Activated CD8-positive, alpha-beta memory T cell treated with anti-CD3 and anti-CD28 coated beads, Interleukin-2, amount 50 U/mL, for 48 hours (primary cell): Measurements from ENCODE around the gene CNN2.

Experiments used
- DNase-seq: peaks from one replicate; pipeline ENCODE4 v3.0.0-alpha.2; 2020

CNN2 gene

DNA sequence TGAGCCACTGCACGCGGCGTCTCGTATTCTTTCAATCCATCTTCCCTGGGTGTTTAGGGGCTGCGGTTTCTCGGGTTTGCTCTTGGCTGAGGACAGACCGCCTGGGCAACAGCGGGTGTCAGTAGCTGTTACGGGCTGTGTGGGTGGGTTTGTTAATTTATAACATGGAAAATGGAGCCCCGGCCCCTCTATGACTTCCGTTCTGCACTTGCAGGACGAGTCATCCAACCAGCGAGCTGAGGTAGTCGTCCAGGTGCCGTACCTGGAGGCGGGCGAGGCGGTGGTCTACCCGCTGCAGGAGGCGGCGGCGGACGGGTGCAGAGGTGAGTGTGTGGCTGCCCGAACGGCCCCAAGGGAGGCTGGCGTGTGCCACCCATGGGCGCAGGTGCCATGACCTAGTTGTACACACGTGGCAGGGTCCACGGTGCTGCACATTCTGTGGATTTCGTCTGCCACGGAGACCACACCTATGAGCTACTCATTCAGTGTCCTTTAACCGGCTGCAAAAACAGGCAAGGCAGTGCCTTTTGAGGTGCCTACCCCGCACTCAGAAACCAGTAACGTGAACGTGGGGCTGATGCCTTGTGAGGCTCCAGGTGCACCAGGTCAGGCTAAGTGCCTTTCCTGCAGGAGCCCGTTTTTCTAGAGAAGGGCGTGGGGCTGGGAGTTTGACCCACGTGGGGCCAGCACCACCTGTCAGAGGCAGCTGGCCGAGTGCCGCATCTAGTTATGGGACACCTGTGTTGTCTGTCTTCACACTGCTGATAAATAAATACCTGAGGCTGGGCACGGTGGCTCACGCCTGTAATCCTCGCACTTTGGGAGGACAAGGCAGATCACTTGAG, 57.8 kb downstream of the CNN2 start:
- no peak for DNase-seq

DNA sequence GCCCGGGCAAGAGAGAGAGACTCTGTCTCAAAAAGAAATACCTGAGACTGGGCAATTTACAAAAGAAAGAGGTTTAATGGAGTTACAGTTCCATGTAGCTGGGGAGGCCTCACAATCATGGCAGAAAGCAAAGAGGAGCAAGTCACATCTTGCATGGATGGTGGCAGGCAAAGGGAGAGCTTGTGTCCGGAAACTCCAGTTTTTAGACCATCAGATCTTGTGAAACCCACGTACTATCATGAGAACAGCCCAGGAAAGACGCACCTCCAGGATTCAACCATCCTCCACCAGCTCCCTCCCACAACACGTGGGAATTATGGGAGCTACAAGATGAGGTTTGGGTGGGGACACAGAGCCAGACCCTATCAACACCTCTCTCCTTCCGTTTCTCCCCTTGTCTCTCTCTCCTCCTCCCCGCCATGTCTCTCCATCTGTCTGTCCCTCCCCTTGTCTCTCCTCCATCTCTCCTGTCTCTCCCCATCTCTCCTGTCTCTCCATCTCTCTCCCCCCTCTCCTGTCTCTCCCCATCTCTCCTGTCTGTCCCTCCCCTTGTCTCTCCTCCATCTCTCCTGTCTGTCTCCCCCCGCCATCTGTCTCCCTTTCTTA, 58.7 kb downstream of the CNN2 start:
- no peak for DNase-seq

DNA sequence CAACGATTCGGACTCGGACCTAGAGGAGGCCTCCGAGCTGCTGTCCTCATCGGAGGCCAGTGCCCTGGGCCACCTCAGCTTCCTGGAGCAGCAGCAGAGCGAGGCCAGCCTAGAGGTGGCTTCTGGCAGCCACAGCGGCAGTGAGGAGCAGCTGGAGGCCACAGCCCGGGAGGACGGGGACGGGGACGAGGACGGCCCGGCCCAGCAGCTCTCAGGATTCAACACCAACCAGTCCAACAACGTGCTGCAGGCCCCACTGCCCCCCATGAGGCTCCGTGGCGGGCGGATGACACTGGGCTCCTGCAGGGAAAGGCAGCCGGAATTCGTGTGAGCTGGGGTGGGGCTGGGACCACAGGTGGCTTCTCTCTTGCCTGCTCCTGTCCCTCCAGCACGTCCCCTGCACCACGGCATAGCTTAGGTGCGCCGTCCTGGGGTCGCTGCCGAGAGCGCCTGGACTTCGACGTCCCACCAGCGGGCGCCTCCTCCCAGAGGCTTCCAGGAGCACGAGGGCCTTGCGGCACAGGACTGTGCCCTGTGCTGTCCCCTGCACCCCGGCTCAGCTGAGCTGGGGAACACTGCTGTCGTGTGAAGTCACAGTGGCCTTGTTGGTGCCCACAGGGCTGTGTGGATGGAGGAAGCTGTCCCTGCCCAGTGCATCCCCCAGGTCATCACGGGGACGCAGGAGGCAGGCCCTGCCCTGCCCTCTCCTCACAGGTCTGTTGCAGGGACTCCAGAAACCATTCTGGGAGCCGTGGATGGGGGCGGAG, 59.5 kb downstream of the CNN2 start:
- DNase-seq = no peak

DNA sequence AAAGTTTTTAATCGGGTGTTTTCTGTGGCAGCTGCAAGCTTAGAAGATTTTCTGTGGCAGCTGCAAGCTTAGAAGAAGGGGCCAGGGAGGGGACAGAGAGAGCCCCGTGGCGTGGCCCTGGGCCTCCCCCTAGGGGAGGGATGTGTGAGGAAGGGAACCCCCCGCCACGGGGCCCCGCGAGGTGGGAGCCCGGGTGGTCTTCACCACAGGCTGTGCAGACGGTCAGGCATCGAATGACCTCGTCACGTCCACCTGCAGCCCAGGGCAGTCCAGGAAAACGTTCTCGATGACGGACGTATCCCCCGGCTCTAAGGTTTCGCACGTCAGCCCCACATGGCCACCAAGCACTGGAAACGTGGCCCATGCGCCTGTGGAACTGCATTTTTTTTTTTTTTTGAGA, 60.2 kb downstream of the CNN2 start:
- no peak for DNase-seq

DNA sequence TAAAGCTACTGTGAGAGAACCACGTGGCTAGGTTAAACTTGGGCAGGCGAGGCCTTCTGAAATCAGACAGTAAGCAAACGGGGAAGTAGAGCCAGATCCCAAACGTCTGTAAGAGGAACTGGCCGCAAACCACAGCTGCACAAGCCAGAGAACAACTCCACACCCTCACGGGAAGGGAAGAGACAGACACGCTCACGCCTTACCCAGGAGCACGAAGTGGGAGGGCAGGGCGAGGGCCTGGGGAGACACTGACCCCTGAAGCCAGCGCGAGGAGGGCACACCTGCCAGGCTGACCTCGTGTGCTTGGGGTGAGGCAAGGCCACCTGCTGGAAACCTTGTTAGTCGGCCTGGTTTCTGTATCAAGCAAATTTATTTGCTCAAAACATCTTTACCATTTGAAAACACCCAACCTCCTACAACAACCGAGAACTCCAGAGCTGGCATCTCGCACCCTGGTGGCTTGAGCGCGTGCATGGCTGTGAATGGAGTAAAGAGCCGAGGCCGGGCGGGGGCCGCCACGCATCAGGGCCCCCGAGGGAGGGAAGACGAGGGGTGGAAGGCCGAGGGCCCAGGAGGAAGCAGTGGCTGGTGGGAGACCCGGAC, 61.5 kb downstream of the CNN2 start:
- no peak for DNase-seq

DNA sequence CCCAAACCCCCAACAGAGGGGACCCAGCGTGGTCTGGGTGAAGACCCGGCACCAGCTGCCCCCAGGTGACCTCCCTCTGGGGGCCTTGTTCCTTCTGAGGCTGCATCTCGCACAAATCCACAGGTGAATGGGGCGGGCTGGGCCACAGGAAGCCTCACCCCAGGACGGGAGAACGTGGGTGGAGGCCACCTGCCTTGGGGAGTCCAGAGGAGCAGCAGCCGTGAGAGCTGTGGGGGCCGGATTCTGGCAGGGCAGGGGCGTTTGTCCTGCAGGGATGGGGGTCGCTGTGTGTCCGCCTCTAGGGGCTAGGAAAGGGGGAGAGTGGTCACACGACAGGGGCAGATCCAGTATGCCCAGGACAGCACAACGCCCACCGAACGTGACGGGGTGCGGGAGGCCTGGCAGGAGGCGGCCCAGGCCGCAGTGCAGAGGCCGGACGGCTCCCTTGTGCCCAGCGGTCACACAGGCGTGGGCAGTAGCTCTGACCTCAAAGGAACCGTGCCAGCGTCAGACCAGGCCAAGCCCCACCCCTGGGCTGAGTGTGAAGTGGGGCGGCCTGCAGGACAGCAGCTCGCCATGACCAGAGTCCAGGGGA, 62.1 kb downstream of the CNN2 start:
- DNase-seq = no peak
